ENCODE results near the gene MADD. TPM values are rescaled to one million over a fixed set of nuclear protein-coding genes. Genes with fewer than 3 reads are reported as not detected.

MADD gene
- total RNA-seq, 1 experiment from 2014 or later: 26.4 TPM

- no peaks in the 10 kb centered on the region for H4K20me1 ChIP-seq (ENCODE audit: low read length)
- CTCF ChIA-PET: no interaction called here
- POLR2A ChIA-PET (ENCODE audit: unreplicated experiment): no interaction called here
Observed at GRCh38 chr11:47350315-47350714, 80.4 kb downstream of the MADD start.

GRCh38 chr11:47351156-47352126 lies 81.5 kb downstream of the MADD start:
- Histone ChIP-seq H3K4me2 (ENCODE audit: low read length) (no peak overlapping the region), H3K36me3 (ENCODE audit: low read depth, low read length) (no peaks in the 10 kb centered on the region), H3K27ac (ENCODE audit: low read length) (no peak overlapping the region), H3K9me3 (ENCODE audit: low read length) (no peaks in the 10 kb centered on the region), H3F3A (ENCODE audit: low read length, unreplicated experiment) (no peaks in the 10 kb centered on the region), H3K79me2 (ENCODE audit: low read length) (no peaks in the 10 kb centered on the region), H3K9me2 (replicated peaks; ENCODE audit: low read length) (no peaks in the 10 kb centered on the region), H2AFZ (ENCODE audit: low read length) (no peak overlapping the region), H3K4me1 (ENCODE audit: insufficient read depth, low read length) (no peaks in the 10 kb centered on the region), H3K4me3 (ENCODE audit: low read length) (no peak overlapping the region), H4K20me1 (ENCODE audit: low read length) (no peaks in the 10 kb centered on the region), H3K27me3 (ENCODE audit: low read length) (no peaks in the 10 kb centered on the region), H3K9ac (ENCODE audit: low read length) (no peak overlapping the region)
- intact Hi-C loops (cut with micrococcal nuclease): no loop called here
- TF ChIP-seq EZH2phosphoT487 (IDR thresholded peaks at IDR 0.05; ENCODE audit: borderline replicate concordance, low read length) (no peak), EZH2 (IDR thresholded peaks at IDR 0.05; ENCODE audit: low read length, unreplicated experiment) (no peak)
- TF ChIP-seq, protein P1, sequence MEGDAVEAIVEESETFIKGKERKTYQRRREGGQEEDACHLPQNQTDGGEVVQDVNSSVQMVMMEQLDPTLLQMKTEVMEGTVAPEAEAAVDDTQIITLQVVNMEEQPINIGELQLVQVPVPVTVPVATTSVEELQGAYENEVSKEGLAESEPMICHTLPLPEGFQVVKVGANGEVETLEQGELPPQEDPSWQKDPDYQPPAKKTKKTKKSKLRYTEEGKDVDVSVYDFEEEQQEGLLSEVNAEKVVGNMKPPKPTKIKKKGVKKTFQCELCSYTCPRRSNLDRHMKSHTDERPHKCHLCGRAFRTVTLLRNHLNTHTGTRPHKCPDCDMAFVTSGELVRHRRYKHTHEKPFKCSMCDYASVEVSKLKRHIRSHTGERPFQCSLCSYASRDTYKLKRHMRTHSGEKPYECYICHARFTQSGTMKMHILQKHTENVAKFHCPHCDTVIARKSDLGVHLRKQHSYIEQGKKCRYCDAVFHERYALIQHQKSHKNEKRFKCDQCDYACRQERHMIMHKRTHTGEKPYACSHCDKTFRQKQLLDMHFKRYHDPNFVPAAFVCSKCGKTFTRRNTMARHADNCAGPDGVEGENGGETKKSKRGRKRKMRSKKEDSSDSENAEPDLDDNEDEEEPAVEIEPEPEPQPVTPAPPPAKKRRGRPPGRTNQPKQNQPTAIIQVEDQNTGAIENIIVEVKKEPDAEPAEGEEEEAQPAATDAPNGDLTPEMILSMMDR (conservative IDR thresholded peaks at IDR 0.05; ENCODE audit: low read depth, low read length): no peak
- ATAC-seq: no peak
- ChIA-PET POLR2A (ENCODE audit: unreplicated experiment) (no interaction called here), CTCF (interaction anchor here (0.6 kb wide), 1 partner anchor 1580 kb away, joined by 3 read pairs; no protein-coding TSS in a partner anchor)
- no peak for DNase-seq
- no TSS peak for BruUV-seq (replicated peaks)

More at GRCh38 chr11:47350315-47350714, 80.4 kb downstream of the MADD start:
- H3K79me2 ChIP-seq (ENCODE audit: low read length): no peaks in the 10 kb centered on the region
- no peaks in the 10 kb centered on the region for H3K4me1 ChIP-seq (ENCODE audit: insufficient read depth, low read length)
- H3K27ac ChIP-seq (ENCODE audit: low read length): no peak overlapping the region
- no peak for TF ChIP-seq EZH2phosphoT487 (IDR thresholded peaks at IDR 0.05; ENCODE audit: borderline replicate concordance, low read length)
- TF ChIP-seq, protein P1 (conservative IDR thresholded peaks at IDR 0.05; ENCODE audit: low read depth, low read length): no peak
- no peak for TF ChIP-seq EZH2 (IDR thresholded peaks at IDR 0.05; ENCODE audit: low read length, unreplicated experiment)
- H2AFZ ChIP-seq (ENCODE audit: low read length): no peak overlapping the region
- H3K9me3 ChIP-seq (ENCODE audit: low read length): no peaks in the 10 kb centered on the region
- BruUV-seq (replicated peaks): no TSS peak
- no peaks in the 10 kb centered on the region for H3K9me2 ChIP-seq (replicated peaks; ENCODE audit: low read length)
- no peaks in the 10 kb centered on the region for H3K27me3 ChIP-seq (ENCODE audit: low read length)
- H3K9ac ChIP-seq (ENCODE audit: low read length): no peak overlapping the region
- DNase-seq (no peak), ATAC-seq (no peak)
- intact Hi-C loops (cut with micrococcal nuclease): no loop called here
- no peaks in the 10 kb centered on the region for H3F3A ChIP-seq (ENCODE audit: low read length, unreplicated experiment)
- no peak overlapping the region for H3K4me2 ChIP-seq (ENCODE audit: low read length)
- no peak overlapping the region for H3K4me3 ChIP-seq (ENCODE audit: low read length)
- no peaks in the 10 kb centered on the region for H3K36me3 ChIP-seq (ENCODE audit: low read depth, low read length)

- ATAC-seq (no peak), DNase-seq (no peak)
- intact Hi-C loops (cut with micrococcal nuclease): no loop called here
- no TSS peak for BruUV-seq (replicated peaks)
- POLR2A ChIA-PET (ENCODE audit: unreplicated experiment): no interaction called here
- Histone ChIP-seq H3K36me3 (ENCODE audit: low read depth, low read length) (no peaks in the 10 kb centered on the region), H3F3A (ENCODE audit: low read length, unreplicated experiment) (no peaks in the 10 kb centered on the region), H3K4me1 (ENCODE audit: insufficient read depth, low read length) (no peaks in the 10 kb centered on the region), H3K4me3 (ENCODE audit: low read length) (no peak within 1 kb of the TSS), H3K27me3 (ENCODE audit: low read length) (no peaks in the 10 kb centered on the region), H3K9me3 (ENCODE audit: low read length) (no peaks in the 10 kb centered on the region), H3K9me2 (replicated peaks; ENCODE audit: low read length) (no peaks in the 10 kb centered on the region), H4K20me1 (ENCODE audit: low read length) (no peaks in the 10 kb centered on the region), H3K27ac (ENCODE audit: low read length) (no peak within 1 kb of the TSS), H3K79me2 (ENCODE audit: low read length) (no peaks in the 10 kb centered on the region), H2AFZ (ENCODE audit: low read length) (no peak within 1 kb of the TSS), H3K9ac (ENCODE audit: low read length) (no peak within 1 kb of the TSS), H3K4me2 (ENCODE audit: low read length) (no peak within 1 kb of the TSS)
- CTCF ChIA-PET: no interaction called here
- no peak for TF ChIP-seq EZH2phosphoT487 (IDR thresholded peaks at IDR 0.05; ENCODE audit: borderline replicate concordance, low read length)
- TF ChIP-seq, protein P1 (conservative IDR thresholded peaks at IDR 0.05; ENCODE audit: low read depth, low read length): no peak
- no peak for TF ChIP-seq EZH2 (IDR thresholded peaks at IDR 0.05; ENCODE audit: low read length, unreplicated experiment)
Observed at GRCh38 chr11:47352556-47352955, 82.6 kb downstream of the MADD start, which contains the start of gene MYBPC3. MYBPC3 (minus strand) TSS chr11:47352702; CDS start chr11:47352647, 55 bp downstream.
